ENCODE data around the gene KCNJ4.

The KCNJ4 gene

GRCh38 chr22:38452373-38453065 lies 2.5 kb downstream of the KCNJ4 start:
- DNase-seq, result peak in 1 of 14 donors; percentile 16

- no peak for DNase-seq
These were observed 3.1 kb downstream of the KCNJ4 start for GRCh38 chr22:38451864-38452263.

- DNase-seq, result no peak
These were observed 3.6 kb downstream of the KCNJ4 start for GRCh38 chr22:38451404-38451803.

GRCh38 chr22:38450234-38450797 lies 4.7 kb downstream of the KCNJ4 start:
- no peak for DNase-seq

GRCh38 chr22:38449776-38450175 lies 5.2 kb downstream of the KCNJ4 start:
- no peak for DNase-seq

- DNase-seq, result no peak
These were observed 5.9 kb downstream of the KCNJ4 start for GRCh38 chr22:38448945-38449745.

GRCh38 chr22:38446018-38446601 lies 8.9 kb downstream of the KCNJ4 start:
- no peak for DNase-seq

GRCh38 chr22:38444783-38445182 lies 10.2 kb downstream of the KCNJ4 start:
- no peak for DNase-seq

GRCh38 chr22:38443628-38444521 lies 11.1 kb downstream of the KCNJ4 start:
- DNase-seq, result no peak

- DNase-seq, result no peak
These were observed 11.9 kb downstream of the KCNJ4 start for GRCh38 chr22:38442967-38443627.

GRCh38 chr22:38441620-38442287 lies 13.2 kb downstream of the KCNJ4 start:
- no peak for DNase-seq

- DNase-seq, result no peak
These were observed 14.2 kb downstream of the KCNJ4 start for GRCh38 chr22:38440747-38441350.

- DNase-seq, result no peak
These were observed 17.6 kb downstream of the KCNJ4 start for GRCh38 chr22:38437416-38437815.

- DNase-seq, result no peak
These were observed 18.2 kb downstream of the KCNJ4 start for GRCh38 chr22:38436629-38437395.

- no peak for DNase-seq
These were observed 19.0 kb downstream of the KCNJ4 start for GRCh38 chr22:38435965-38436364.

- no peak for DNase-seq
These were observed 20.0 kb downstream of the KCNJ4 start for GRCh38 chr22:38435010-38435409.

- no peak for DNase-seq
These were observed 21.1 kb downstream of the KCNJ4 start for GRCh38 chr22:38433871-38434270.

- DNase-seq, result no peak
These were observed 22.7 kb downstream of the KCNJ4 start for GRCh38 chr22:38432264-38432663.

GRCh38 chr22:38431266-38432010 lies 23.6 kb downstream of the KCNJ4 start:
- no peak for DNase-seq

Measured in C1 segment of cervical spinal cord (tissue), 14 donors.